Renal pelvis (tissue), 4 donors: ENCODE measurements around the gene FLCN. TPM values are rescaled to one million over a fixed set of nuclear protein-coding genes. Genes with fewer than 3 reads are reported as not detected.
A peak's percentile ranks its signal among the peaks of the same experiment; 100 is the strongest.
"Not testable (repeated sequence)": the region's sequence is repeated elsewhere in the genome, so short reads cannot be mapped to it uniquely, and the experiment has no call there.

ENCODE experiments used
- DNase-seq: peaks from one replicate; pipeline ENCODE4 v3.0.0-alpha.2; 2013
- polyA plus RNA-seq, 3 donors: library from polyadenylated mRNA; unstranded; fragments of 120-200 nt; gene quantifications; one replicate each; pipeline ENCODE4 v1.2.1, GENCODE V29; 2013; ENCODE audit not compliant: insufficient read length in 3 of 3

Gene FLCN
- polyA plus RNA-seq, 3 donors: 25.8 to 50.3 (median 49.7) TPM

DNA sequence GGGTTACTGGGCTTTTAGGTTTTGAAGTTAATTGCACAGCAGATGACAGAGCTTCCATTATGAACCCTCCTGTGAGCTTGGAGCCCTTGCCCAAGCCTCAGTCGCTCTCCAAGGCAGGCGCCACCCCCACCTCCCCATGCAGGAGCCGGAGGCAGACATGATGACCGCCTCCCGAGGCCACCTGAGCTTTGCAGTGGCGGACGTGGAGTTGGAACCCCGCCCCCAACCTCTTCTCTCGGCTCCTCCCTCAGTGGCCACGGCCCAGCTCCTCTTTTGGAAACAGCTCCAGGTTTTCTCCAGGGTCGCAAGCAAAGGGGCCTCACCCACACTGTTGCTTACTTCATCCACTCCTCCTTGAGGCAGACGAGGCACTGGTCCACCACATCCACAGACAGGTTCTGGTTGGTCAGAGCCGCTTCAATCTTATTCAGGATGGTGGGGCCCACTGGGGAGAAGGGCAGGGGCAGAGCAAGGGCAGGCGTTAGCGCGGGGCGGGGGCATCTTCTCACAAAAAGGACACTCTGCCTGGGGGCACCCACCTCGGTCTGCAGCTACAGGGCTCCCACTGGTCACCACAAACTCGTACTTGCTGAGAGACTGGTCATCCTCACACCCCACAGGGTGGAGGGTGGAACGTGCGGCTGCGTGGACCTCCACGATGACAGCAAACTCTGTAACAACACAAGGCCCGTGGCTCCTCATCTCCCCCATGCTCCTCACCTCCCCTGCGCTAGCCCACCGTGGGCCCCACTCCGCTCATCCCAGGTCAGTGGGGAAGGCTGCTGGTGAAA, 22.1 kb downstream of the FLCN start:
- DNase-seq: no peak

DNA sequence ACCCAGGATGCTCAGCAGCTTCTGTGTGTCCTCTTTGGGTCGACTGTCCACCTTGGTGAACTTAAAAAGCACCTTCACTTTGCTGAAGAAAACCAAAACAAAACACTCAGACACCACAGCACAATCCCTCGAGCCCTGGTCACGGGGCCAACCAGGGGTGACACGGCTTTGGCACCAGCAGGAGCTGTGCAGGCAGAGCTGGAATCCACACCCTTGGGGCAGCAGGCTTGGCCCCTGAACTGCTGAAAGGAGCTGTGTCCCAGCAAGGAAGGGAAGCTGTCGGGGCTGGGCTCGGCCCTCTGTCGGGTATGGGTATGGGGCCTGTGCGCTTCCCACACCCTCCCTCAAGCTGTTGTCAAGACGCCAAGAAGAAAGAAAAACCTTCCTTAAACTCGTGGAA, 23.2 kb downstream of the FLCN start:
- no peak for DNase-seq

GRCh38 chr17:17207998-17208397, 29.0 kb downstream of the FLCN start:
- DNase-seq: no peak

GRCh38 chr17:17206913-17207335, 30.0 kb downstream of the FLCN start:
- DNase-seq: no peak

DNA sequence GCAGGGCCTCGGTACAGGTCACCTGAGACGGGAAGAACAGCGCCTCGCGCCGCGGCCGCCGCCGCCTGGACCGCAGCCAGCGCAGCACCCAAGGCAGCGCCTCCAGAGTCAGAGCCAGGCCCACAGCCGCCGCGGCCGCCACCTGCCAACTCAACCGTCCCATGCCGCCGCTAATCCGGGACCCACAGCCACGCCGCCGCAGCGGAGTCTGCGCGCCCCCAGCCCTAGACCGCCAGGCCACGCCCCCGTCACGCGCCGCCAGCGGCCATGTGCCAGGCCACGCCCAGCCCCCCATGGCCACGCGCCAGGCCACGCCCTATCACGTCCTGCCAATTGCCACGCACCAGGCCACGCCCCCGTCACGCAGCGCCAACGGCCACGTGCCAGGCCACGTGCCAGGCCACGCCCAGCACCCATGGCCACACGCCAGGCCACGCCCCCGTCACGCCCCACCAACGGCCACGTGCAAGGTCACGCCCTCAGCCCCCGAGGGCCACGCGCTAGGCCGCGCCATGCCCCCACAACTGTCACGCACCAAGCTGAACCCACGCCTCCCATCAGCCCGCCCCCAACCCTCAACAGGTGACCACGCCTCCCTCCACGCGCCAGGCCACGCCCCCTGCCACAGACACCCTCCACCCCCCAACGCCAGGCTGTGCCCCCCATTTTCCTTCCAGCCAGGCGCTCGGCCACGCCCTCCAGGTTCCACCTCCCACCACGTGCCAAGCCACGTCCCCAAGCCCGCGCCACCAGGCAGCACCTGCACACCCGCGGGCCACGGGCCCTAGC, 30.6 kb downstream of the FLCN start, which contains the start of gene PLD6:
Gene PLD6, minus strand, starts transcription at position 210 of the 789 bp plus-strand sequence. Its CDS starts 47 bp downstream, at position 163.
- DNase-seq: peak; percentile 59

- DNase-seq: peak; percentile 56
Observed at GRCh38 chr17:17205368-17206123, 31.4 kb downstream of the FLCN start.

DNA sequence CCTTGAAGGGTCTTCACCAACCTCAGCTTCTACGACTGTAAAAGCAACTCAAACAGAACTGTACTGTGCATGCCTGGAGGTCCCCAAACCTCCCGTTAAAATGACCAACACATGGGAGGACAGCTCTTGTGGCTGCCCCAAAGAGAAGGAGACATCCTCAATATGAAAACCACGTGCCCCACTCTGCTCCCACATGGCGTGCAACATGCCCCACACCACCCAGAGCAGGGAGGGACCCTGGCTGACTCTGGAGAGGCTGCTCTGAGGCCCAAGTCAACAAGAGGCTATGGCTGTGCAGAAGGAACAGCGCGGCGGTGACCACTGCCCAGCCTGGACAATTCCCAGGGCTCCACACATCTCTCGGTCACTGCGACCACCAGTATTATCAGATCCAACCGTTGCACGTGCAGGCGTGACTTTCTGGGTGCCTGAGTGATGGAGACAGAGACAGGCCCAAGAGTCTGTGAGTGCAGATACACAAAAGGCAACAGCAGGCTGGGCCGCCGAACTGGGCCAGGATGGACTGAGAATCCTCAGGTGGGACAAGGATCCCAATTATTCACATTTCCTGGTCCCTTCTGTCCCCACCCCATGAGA, 32.2 kb downstream of the FLCN start:
- DNase-seq: no peak

DNA sequence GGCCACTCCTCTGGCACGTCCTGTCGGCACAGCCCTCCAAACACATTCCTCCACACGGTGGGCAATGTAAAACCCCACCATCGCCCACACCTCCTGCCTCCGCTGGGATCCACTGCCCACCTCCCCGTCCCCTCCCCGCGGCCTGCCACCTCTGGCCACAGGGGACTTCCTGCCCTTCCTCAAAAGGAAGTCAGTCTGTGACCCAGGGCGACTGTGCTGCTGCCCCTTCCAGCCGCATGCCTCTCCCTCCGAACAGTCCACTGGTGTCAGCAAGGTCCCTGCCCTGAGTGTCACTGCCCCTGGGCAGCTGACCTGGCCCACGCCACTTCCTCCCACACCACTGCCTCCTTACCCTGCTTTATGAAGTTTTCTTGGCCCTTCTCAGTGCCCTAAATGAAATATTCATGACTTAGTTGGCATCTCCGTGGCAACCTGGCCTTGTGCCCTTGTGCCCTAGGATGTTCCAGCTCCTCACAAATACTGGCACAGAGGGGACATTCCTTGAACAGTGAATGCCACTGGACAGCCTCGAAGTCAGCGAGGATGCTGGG, 32.9 kb downstream of the FLCN start:
- DNase-seq: no peak

DNA sequence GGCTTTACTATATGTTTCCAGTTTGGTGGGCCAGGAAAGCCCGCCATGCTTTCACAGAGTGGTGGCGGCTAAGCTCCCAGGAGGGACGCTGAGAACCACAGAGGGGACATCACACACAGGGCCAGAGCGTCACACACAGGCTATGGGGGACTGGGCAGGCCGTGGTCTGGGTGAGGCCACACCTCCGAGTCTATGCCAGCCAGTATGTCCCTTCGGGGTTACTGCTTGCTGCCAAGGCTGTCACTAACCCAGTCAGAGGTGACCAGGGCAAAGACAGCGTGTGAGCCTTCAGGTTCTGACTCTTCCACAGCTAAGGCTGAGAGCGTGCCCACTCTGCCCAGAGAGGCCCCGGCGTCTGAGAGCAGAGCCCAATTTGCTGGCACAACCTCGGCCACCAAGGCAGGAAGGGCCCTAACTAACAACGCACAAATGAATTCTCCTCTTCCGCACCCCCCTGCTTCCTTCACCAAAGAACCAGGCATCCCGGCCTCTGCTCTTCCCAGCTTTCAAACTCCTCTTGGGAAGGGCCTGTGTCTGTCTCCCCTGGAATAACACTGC, 33.7 kb downstream of the FLCN start:
- no peak for DNase-seq

GRCh38 chr17:17201907-17202306, 35.1 kb downstream of the FLCN start:
- DNase-seq: no peak

DNA sequence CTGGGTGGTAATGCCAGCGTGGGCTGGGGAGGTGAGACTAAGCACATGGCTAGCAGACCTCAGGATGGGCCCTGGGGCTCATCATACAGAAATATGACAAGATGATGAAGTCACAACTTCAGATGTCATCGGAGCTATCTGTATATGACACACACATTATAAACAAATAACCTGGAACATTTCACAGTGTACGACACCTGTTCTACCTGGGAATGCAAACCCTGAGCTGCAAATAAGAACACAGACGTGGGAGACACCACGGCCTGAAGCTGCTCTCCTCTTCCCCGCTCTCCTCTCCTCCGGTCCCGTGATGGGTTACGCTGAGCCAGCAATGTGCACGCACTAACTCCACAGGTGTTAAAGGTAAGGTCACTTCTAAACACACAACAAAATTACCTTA, 35.7 kb downstream of the FLCN start:
- no peak for DNase-seq

GRCh38 chr17:17200831-17201230, 36.1 kb downstream of the FLCN start:
- DNase-seq: peak; percentile 42

DNA sequence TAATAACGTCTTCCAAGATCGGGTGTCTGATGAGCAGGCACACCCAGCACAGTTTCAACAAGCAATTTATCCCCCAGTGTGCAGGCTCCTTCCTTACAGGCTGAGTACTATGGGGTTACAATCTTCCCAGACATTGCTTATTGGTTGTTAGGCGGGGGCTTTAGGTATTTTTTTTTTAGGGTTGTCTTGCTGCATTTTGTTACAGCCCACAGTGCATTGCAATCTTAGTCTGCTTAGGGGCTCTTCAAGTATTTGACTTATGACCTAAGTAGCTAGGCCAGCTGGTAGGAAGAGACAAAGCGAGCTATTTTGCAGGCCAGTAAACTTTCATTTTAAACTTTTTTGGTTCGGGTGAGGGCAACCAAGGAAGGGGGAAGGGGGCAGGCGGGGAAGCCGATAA, 36.7 kb downstream of the FLCN start:
- no peak for DNase-seq

DNA sequence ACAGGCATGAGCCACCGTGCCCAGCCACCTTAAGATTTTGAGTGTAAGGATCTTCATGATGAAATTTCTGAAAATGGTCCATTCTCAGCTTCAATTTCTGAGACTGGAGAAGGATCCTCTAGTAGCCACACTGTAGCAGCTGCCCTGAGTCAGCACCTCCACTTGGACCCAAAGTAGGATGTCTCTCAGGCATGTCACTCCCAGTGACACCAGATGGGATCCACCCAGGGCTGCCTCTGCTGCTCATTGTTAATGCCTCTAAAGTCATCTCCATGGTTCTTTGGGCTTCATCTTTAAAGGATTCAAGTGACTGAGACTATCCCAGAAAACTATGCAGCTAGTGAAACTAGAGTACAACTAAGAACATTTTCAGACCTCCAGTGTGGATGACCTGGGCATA, 38.7 kb downstream of the FLCN start:
- no peak for DNase-seq

DNA sequence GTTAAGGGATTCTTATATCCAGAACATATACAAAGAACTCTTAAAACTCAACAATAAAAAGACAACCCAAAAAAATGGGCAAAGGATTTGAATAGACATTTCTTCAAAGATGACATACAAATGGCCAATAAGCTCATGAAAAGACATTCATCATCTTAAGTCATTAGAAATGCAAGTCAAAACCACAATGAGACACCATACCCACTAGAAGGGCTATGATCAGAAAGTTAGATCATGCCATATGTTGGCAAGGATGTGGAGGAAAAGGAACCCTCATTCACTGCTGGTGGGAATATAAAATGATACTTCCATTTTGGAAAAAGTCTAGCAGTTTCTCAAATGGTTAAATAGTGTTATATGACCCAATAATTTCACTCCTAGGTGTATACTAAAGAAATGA, 40.2 kb downstream of the FLCN start:
- no peak for DNase-seq

GRCh38 chr17:17195466-17195865, 41.5 kb downstream of the FLCN start:
- DNase-seq: not testable (repeated sequence)

- DNase-seq: peak; percentile 24
Observed at GRCh38 chr17:17191961-17192381, 45.0 kb downstream of the FLCN start.

GRCh38 chr17:17191346-17191792, 45.6 kb downstream of the FLCN start:
- DNase-seq: no peak

- DNase-seq: no peak
Observed at GRCh38 chr17:17190188-17190587, 46.8 kb downstream of the FLCN start.

GRCh38 chr17:17189559-17189958, 47.4 kb downstream of the FLCN start:
- no peak for DNase-seq

DNA sequence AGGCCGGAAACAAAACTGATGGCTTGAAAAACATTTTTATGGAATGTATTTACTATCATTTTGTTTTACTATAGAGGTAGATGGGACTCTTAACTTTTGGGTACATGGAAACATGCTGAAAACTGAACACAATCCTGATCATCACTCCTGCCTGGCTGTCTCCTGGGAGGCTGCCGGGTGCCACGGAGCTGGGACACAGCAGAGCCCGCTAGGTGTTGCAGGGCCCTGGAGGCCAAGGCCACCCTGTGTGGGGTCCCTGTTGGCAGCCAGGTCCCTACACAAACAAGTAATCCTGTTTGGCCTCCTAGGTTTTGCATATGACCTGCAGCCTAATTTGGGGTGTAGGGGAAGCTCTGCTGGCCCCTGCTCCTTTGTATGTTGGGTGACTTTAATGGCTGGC, 48.4 kb downstream of the FLCN start:
- DNase-seq: no peak
